H9 (cell line): ENCODE data around the gene CAT. TPM values are rescaled to one million over a fixed set of nuclear protein-coding genes. Genes with fewer than 3 reads are reported as not detected.

Experiments used
- DNase-seq: peaks from one replicate; pipeline ENCODE4 v3.0.0-alpha.2; 2017
- H2AFZ ChIP-seq: one replicate; pipeline ENCODE4 v1.6.1; 2013; ENCODE audit warnings: mild to moderate bottlenecking, low read length, control low read depth, moderate library complexity
- H2AK5ac ChIP-seq: 2 replicates; pipeline ENCODE4 v1.6.1; 2013; ENCODE audit warnings: low read length, control low read depth, mixed read lengths; ENCODE audit not compliant: insufficient read length
- H2BK120ac ChIP-seq: one replicate; pipeline ENCODE4 v1.6.1; 2013; ENCODE audit warnings: low read depth, mild to moderate bottlenecking, low read length, control low read depth, inconsistent platforms; ENCODE audit not compliant: poor library complexity, severe bottlenecking
- H2BK12ac ChIP-seq: 2 replicates; pipeline ENCODE4 v1.6.1; 2013; ENCODE audit warnings: low read length, control low read depth, mixed read lengths, low read depth; ENCODE audit not compliant: insufficient read length
- H2BK15ac ChIP-seq: 2 replicates; pipeline ENCODE4 v1.6.1; 2013; ENCODE audit warnings: low read depth, low read length, control low read depth
- H2BK20ac ChIP-seq: one replicate; pipeline ENCODE4 v1.6.1; 2013; ENCODE audit warnings: low read depth, mild to moderate bottlenecking, low read length, control low read depth, inconsistent platforms; ENCODE audit not compliant: poor library complexity, severe bottlenecking
- H2BK5ac ChIP-seq: 2 replicates; pipeline ENCODE4 v1.6.1; 2013; ENCODE audit warnings: low read length, control low read depth, mixed read lengths; ENCODE audit not compliant: insufficient read length
- H3K14ac ChIP-seq: 2 replicates; pipeline ENCODE4 v1.6.1; 2013; ENCODE audit warnings: low read length, control low read depth; ENCODE audit not compliant: insufficient read depth
- H3K18ac ChIP-seq: 2 replicates; pipeline ENCODE4 v1.6.1; 2013; ENCODE audit warnings: low read depth, mild to moderate bottlenecking, mixed read lengths, low read length, control low read depth; ENCODE audit not compliant: insufficient read length
- H3K23ac ChIP-seq: 2 replicates; pipeline ENCODE4 v1.6.1; 2013; ENCODE audit warnings: low read length, control low read depth, mixed read lengths, low read depth; ENCODE audit not compliant: insufficient read length
- H3K23me2 ChIP-seq: 2 replicates; pipeline ENCODE4 v1.6.1; 2013; ENCODE audit warnings: low read depth, mild to moderate bottlenecking, mixed read lengths, low read length, control low read depth; ENCODE audit not compliant: insufficient read length, poor library complexity, severe bottlenecking
- H3K27ac ChIP-seq: 2 replicates; pipeline ENCODE4 v1.5.1; 2013; ENCODE audit warnings: low read length, control low read depth, mixed read lengths, low read depth; ENCODE audit not compliant: insufficient read length
- H3K27me3 ChIP-seq: 2 replicates; pipeline ENCODE4 v1.6.1; 2013; ENCODE audit warnings: low read length, control low read depth, inconsistent platforms; ENCODE audit not compliant: insufficient read depth
- H3K4ac ChIP-seq: 2 replicates; pipeline ENCODE4 v1.6.1; 2013; ENCODE audit warnings: low read depth, mild to moderate bottlenecking, control low read depth, inconsistent platforms, low read length, moderate library complexity
- H3K4me1 ChIP-seq: 2 replicates; pipeline ENCODE4 v1.6.1; 2013; ENCODE audit warnings: low read length, control low read depth, inconsistent platforms; ENCODE audit not compliant: insufficient read depth
- H3K4me2 ChIP-seq: 2 replicates; pipeline ENCODE4 v1.6.1; 2013; ENCODE audit warnings: low read length, control low read depth, mixed read lengths; ENCODE audit not compliant: insufficient read length, insufficient read depth
- H3K56ac ChIP-seq: 2 replicates; pipeline ENCODE4 v1.6.1; 2013; ENCODE audit warnings: low read depth, mild to moderate bottlenecking, mixed read lengths, low read length, control low read depth; ENCODE audit not compliant: insufficient read length
- H3K79me1 ChIP-seq: 2 replicates; pipeline ENCODE4 v1.6.1; 2013; ENCODE audit warnings: low read depth, mild to moderate bottlenecking, moderate library complexity, low read length, control low read depth, inconsistent platforms; ENCODE audit not compliant: insufficient read depth, poor library complexity, severe bottlenecking
- H3K79me2 ChIP-seq: 2 replicates; pipeline ENCODE4 v1.6.1; 2013; ENCODE audit warnings: low read length, control low read depth, inconsistent platforms; ENCODE audit not compliant: insufficient read depth
- H3K9ac ChIP-seq: 2 replicates; pipeline ENCODE4 v1.6.1; 2013; ENCODE audit warnings: low read length, control low read depth, mixed read lengths; ENCODE audit not compliant: insufficient read length; ENCODE audit errors: extremely low read depth
- H3K9me3 ChIP-seq: one replicate; pipeline ENCODE4 v1.6.1; 2013; ENCODE audit warnings: low read depth, low read length, inconsistent platforms; ENCODE audit not compliant: control insufficient read depth
- H3T11ph ChIP-seq: one replicate; pipeline ENCODE4 v1.6.1; 2013; ENCODE audit warnings: mild to moderate bottlenecking, low read length, control low read depth, inconsistent platforms
- H4K20me1 ChIP-seq: one replicate; pipeline ENCODE4 v1.6.1; 2013; ENCODE audit not compliant: control insufficient read depth, insufficient read length, insufficient read depth
- H4K5ac ChIP-seq: 2 replicates; pipeline ENCODE4 v1.6.1; 2013; ENCODE audit warnings: low read depth, mild to moderate bottlenecking, mixed read lengths, low read length, control low read depth; ENCODE audit not compliant: insufficient read length
- H4K8ac ChIP-seq: replicated peaks from 2 replicates; pipeline ENCODE4 v1.6.1; 2013; ENCODE audit warnings: low read length, control low read depth, mixed read lengths, low read depth; ENCODE audit not compliant: insufficient read length
- H4K91ac ChIP-seq: 2 replicates; pipeline ENCODE4 v1.6.1; 2013; ENCODE audit warnings: low read depth, mild to moderate bottlenecking, moderate library complexity, mixed read lengths, low read length, control low read depth; ENCODE audit not compliant: insufficient read length
- H3K27ac Mint-ChIP-seq, 3 experiments: 2 replicates in 2 of 3; 3 replicates in 1 of 3; pipeline ENCODE4 v1.8.0; 2020 to 2021; ENCODE audit warnings: mixed read lengths in 3 of 3, mild to moderate bottlenecking in 1 of 3, moderate library complexity in 1 of 3
- H3K27me3 Mint-ChIP-seq: 2 replicates; pipeline ENCODE4 v1.8.0; 2021; ENCODE audit warnings: low read depth, mild to moderate bottlenecking, moderate library complexity, mixed read lengths
- H3K36me3 Mint-ChIP-seq, 3 experiments: 2 replicates in 2 of 3; 3 replicates in 1 of 3; pipeline ENCODE4 v1.8.0; 2020 to 2021; ENCODE audit warnings: low read depth in 3 of 3, mixed read lengths in 3 of 3; ENCODE audit not compliant: insufficient read depth in 1 of 3
- H3K4me1 Mint-ChIP-seq, 2 experiments: 2 replicates each; pipeline ENCODE4 v1.8.0; 2020; ENCODE audit warnings: mixed read lengths in 2 of 2
- H3K4me3 Mint-ChIP-seq, 2 experiments: 2 replicates in 1 of 2; 3 replicates in 1 of 2; pipeline ENCODE4 v1.8.0; 2020 to 2021; ENCODE audit warnings: mild to moderate bottlenecking in 2 of 2, mixed read lengths in 2 of 2, moderate library complexity in 1 of 2
- H3K9me3 Mint-ChIP-seq, 2 experiments: 2 replicates in 1 of 2; 3 replicates in 1 of 2; pipeline ENCODE4 v1.8.0; 2020; ENCODE audit warnings: mild to moderate bottlenecking in 2 of 2, mixed read lengths in 2 of 2, moderate library complexity in 1 of 2
- CTCF ChIP-seq: fragments of 200-600 bp; sonication (generic); conservative IDR thresholded peaks from 3 replicates; pipeline ENCODE4 v1.8.0; 2021; ENCODE audit warnings: antibody characterized with exemption, mild to moderate bottlenecking
- WGBS: extraction: QIAGEN DNeasy Blood & Tissue Kit; methylation state at CpG from one replicate; pipeline ENCODE4 v1.1.7; 2013; ENCODE audit warnings: missing lambda C conversion rate, low lambda C conversion rate, mixed read lengths; ENCODE audit not compliant: insufficient read length; ENCODE audit errors: extremely low coverage; 5-methylcytosine and 5-hydroxymethylcytosine counted together
- total RNA-seq: library from RNA; stranded (reverse); gene quantifications from 2 replicates; pipeline ENCODE4 v1.2.1, GENCODE V29; 2021

CAT gene
- total RNA-seq, 1 experiment from 2014 or later = 9.9 TPM

- no peak overlapping the region for H2BK20ac ChIP-seq
- Mint-ChIP-seq H3K9me3 (no peaks in the 10 kb centered on the region), H3K27ac (no peak overlapping the region), H3K4me3 (no peak overlapping the region), H3K4me1 (no peaks in the 10 kb centered on the region), H3K27me3 (no peaks in the 10 kb centered on the region), H3K36me3 (no peaks in the 10 kb centered on the region)
- H3K27me3 ChIP-seq = no peaks in the 10 kb centered on the region
- H3K18ac ChIP-seq = no peak overlapping the region
- no peak overlapping the region for H3K56ac ChIP-seq
- no peak overlapping the region for H4K5ac ChIP-seq
- no peak overlapping the region for H3K4me2 ChIP-seq
- DNase-seq = no peak
- H2BK5ac ChIP-seq = no peak overlapping the region
- H4K91ac ChIP-seq = no peak overlapping the region
- H2AK5ac ChIP-seq = no peak overlapping the region
- H3K79me2 ChIP-seq = no peaks in the 10 kb centered on the region
- H3K4me1 ChIP-seq = no peaks in the 10 kb centered on the region
- H2AFZ ChIP-seq = no peak overlapping the region
- H3K14ac ChIP-seq = no peak overlapping the region
- no peak overlapping the region for H3K4ac ChIP-seq
- no peaks in the 10 kb centered on the region for H3K79me1 ChIP-seq
- no peak overlapping the region for H2BK120ac ChIP-seq
- H4K8ac ChIP-seq = no peak overlapping the region
- no CpG with 5 or more reads among the region's 6 CpGs for WGBS
- H3K23me2 ChIP-seq = no peaks in the 10 kb centered on the region
- no peaks in the 10 kb centered on the region for H3K9me3 ChIP-seq
- no peak overlapping the region for H3K23ac ChIP-seq
- H4K20me1 ChIP-seq = no peaks in the 10 kb centered on the region
- no peak overlapping the region for H3T11ph ChIP-seq
- H2BK15ac ChIP-seq = no peak overlapping the region
- no peak overlapping the region for H3K27ac ChIP-seq
- no peak for TF ChIP-seq CTCF
- H2BK12ac ChIP-seq = no peak overlapping the region
- H3K9ac ChIP-seq = no peak overlapping the region
These were observed 68.4 kb downstream of the CAT start for GRCh38 chr11:34507156-34507555.
